Mesenchymal stem cell (in vitro differentiated cells and primary cell): ENCODE measurements around the gene CST8.
A peak's percentile ranks its signal among the peaks of the same experiment; 100 is the strongest.
"Not testable (repeated sequence)": the region's sequence is repeated elsewhere in the genome, so short reads cannot be mapped to it uniquely, and the experiment has no call there.

Source experiments
- DNase-seq: peaks from one replicate; pipeline ENCODE4 v3.0.0-alpha.2; 2013
- H2AFZ ChIP-seq: one replicate; pipeline ENCODE4 v1.6.1; 2013; ENCODE audit warnings: low read depth, mild to moderate bottlenecking, control low read depth, inconsistent platforms, low read length, moderate library complexity
- H2AK5ac ChIP-seq: 2 replicates; pipeline ENCODE4 v1.6.1; 2013; ENCODE audit warnings: low read length, moderate library complexity, mild to moderate bottlenecking, inconsistent platforms; ENCODE audit not compliant: severe bottlenecking
- H2BK120ac ChIP-seq: one replicate; pipeline ENCODE4 v1.6.1; 2013; ENCODE audit warnings: low read depth, mild to moderate bottlenecking, inconsistent platforms, low read length, moderate library complexity
- H2BK12ac ChIP-seq, 2 experiments: one replicate each; pipeline ENCODE4 v1.6.1; 2013; ENCODE audit warnings: inconsistent platforms in 2 of 2, low read length in 2 of 2, mild to moderate bottlenecking in 2 of 2, moderate library complexity in 2 of 2, control low read depth in 1 of 2
- H2BK15ac ChIP-seq: one replicate; pipeline ENCODE4 v1.6.1; 2013; ENCODE audit warnings: mild to moderate bottlenecking, low read depth, inconsistent platforms; ENCODE audit not compliant: poor library complexity, severe bottlenecking
- H2BK5ac ChIP-seq: 2 replicates; pipeline ENCODE4 v1.6.1; 2013; ENCODE audit warnings: low read depth, mild to moderate bottlenecking, low read length, control low read depth, inconsistent platforms; ENCODE audit not compliant: poor library complexity, severe bottlenecking
- H3K14ac ChIP-seq, 2 experiments: one replicate each; pipeline ENCODE4 v1.6.1; 2013; ENCODE audit warnings: inconsistent platforms in 2 of 2, low read length in 2 of 2, control low read depth in 1 of 2, mild to moderate bottlenecking in 1 of 2, moderate library complexity in 1 of 2
- H3K18ac ChIP-seq, 2 experiments: one replicate each; pipeline ENCODE4 v1.6.1; 2013; ENCODE audit warnings: inconsistent platforms in 2 of 2, low read length in 2 of 2, control low read depth in 1 of 2, low read depth in 1 of 2, mild to moderate bottlenecking in 1 of 2
- H3K23ac ChIP-seq, 2 experiments: one replicate each; pipeline ENCODE4 v1.6.1; 2013; ENCODE audit warnings: inconsistent platforms in 2 of 2, low read length in 2 of 2, mild to moderate bottlenecking in 2 of 2, moderate library complexity in 2 of 2, control low read depth in 1 of 2
- H3K27ac ChIP-seq: 2 replicates; pipeline ENCODE4 v1.5.1; 2013; ENCODE audit warnings: mild to moderate bottlenecking, moderate library complexity, low read length, control low read depth, inconsistent platforms; ENCODE audit not compliant: poor library complexity, severe bottlenecking
- H3K27me3 ChIP-seq, 2 experiments: 2 replicates each; pipeline versions ENCODE4 v1.6.1 to v1.7.0; 2013; ENCODE audit warnings: low read length in 2 of 2, mild to moderate bottlenecking in 2 of 2, moderate library complexity in 2 of 2, control low read depth in 1 of 2, inconsistent platforms in 1 of 2; ENCODE audit not compliant: control insufficient read depth in 1 of 2, insufficient read depth in 1 of 2
- H3K36me3 ChIP-seq, 2 experiments: 2 replicates each; pipeline versions ENCODE4 v1.6.1 to v1.7.0; 2013; ENCODE audit warnings: low read length in 2 of 2, control low read depth in 1 of 2, inconsistent platforms in 1 of 2, low read depth in 1 of 2, mild to moderate bottlenecking in 1 of 2; ENCODE audit not compliant: insufficient read depth in 2 of 2, control insufficient read depth in 1 of 2
- H3K4ac ChIP-seq, 2 experiments: one replicate each; pipeline ENCODE4 v1.6.1; 2013; ENCODE audit warnings: inconsistent platforms in 2 of 2, low read length in 2 of 2, mild to moderate bottlenecking in 2 of 2, moderate library complexity in 2 of 2, control low read depth in 1 of 2, low read depth in 1 of 2
- H3K4me1 ChIP-seq: 2 replicates; pipeline ENCODE4 v1.6.1; 2013; ENCODE audit warnings: low read depth, low read length, control low read depth; ENCODE audit not compliant: control insufficient read depth, insufficient read depth
- H3K4me2 ChIP-seq: 2 replicates; pipeline ENCODE4 v1.6.1; 2013; ENCODE audit warnings: low read length, mild to moderate bottlenecking, inconsistent platforms; ENCODE audit not compliant: poor library complexity, severe bottlenecking
- H3K4me3 ChIP-seq, 2 experiments: 2 replicates each; pipeline versions ENCODE4 v1.5.1 to v1.7.0; 2013; ENCODE audit warnings: low read length in 2 of 2, mild to moderate bottlenecking in 2 of 2, control low read depth in 1 of 2, low read depth in 1 of 2; ENCODE audit not compliant: insufficient read depth in 1 of 2
- H3K79me1 ChIP-seq: replicated peaks from 2 replicates; pipeline ENCODE4 v1.6.1; 2013; ENCODE audit warnings: mild to moderate bottlenecking, control low read depth, low read length, inconsistent platforms; ENCODE audit not compliant: poor library complexity, severe bottlenecking
- H3K9ac ChIP-seq: 2 replicates; pipeline ENCODE4 v1.7.0; 2013; ENCODE audit warnings: mild to moderate bottlenecking, low read length, moderate library complexity
- H3K9me3 ChIP-seq: 2 replicates; pipeline ENCODE4 v1.7.0; 2013; ENCODE audit warnings: mild to moderate bottlenecking, low read length; ENCODE audit not compliant: control insufficient read depth
- H4K8ac ChIP-seq: one replicate; pipeline ENCODE4 v1.6.1; 2013; ENCODE audit warnings: inconsistent platforms, mild to moderate bottlenecking, low read length, moderate library complexity
- H4K91ac ChIP-seq: one replicate; pipeline ENCODE4 v1.6.1; 2013; ENCODE audit warnings: mild to moderate bottlenecking, low read length, inconsistent platforms
- WGBS: methylation state at CpG from one replicate; pipeline ENCODE4 v1.1.7; 2013; ENCODE audit warnings: mixed read lengths; 5-methylcytosine and 5-hydroxymethylcytosine counted together

Gene CST8

GRCh38 chr20:23473293-23473692, 17.6 kb upstream of the CST8 start:
- not testable (repeated sequence) for H2BK15ac ChIP-seq, H3K23ac ChIP-seq, H3K18ac ChIP-seq, H3K27me3 ChIP-seq, H3K27ac ChIP-seq, H3K14ac ChIP-seq, DNase-seq, H3K9ac ChIP-seq, H2BK12ac ChIP-seq, H3K4me1 ChIP-seq, H3K9me3 ChIP-seq, H3K4me3 ChIP-seq, H4K8ac ChIP-seq, H3K4ac ChIP-seq, H3K79me1 ChIP-seq, H3K36me3 ChIP-seq, H2BK120ac ChIP-seq, H4K91ac ChIP-seq, H2BK5ac ChIP-seq, H2AK5ac ChIP-seq, H3K4me2 ChIP-seq, H2AFZ ChIP-seq
- no CpG with 5 or more reads among the region's 2 CpGs for WGBS

- Histone ChIP-seq H3K4me3 (no peak overlapping the region), H2BK12ac (no peak overlapping the region), H2AK5ac (no peak overlapping the region), H3K9ac (no peak overlapping the region), H2BK15ac (no peak overlapping the region), H4K91ac (no peak overlapping the region), H2BK5ac (no peak overlapping the region), H3K4me1 (no peaks in the 10 kb centered on the region), H3K14ac (no peak overlapping the region), H3K27me3 (peaks cover 0 to 6% of the 10 kb centered on the region in 2 experiments), H3K27ac (no peak overlapping the region), H2BK120ac (no peak overlapping the region), H3K9me3 (no peaks in the 10 kb centered on the region), H2AFZ (no peak overlapping the region), H4K8ac (no peak overlapping the region), H3K18ac (no peak overlapping the region), H3K23ac (no peak overlapping the region), H3K4ac (no peak overlapping the region), H3K79me1 (no peaks in the 10 kb centered on the region), H3K36me3 (no peaks in the 10 kb centered on the region), H3K4me2 (no peak overlapping the region)
- DNase-seq = no peak
- 88% methylated on average over 5 of the region's 5 CpGs for WGBS
Measured at GRCh38 chr20:23475395-23475794, 15.5 kb upstream of the CST8 start.

- no peaks in the 10 kb centered on the region for H3K36me3 ChIP-seq
- 76% methylated on average over 5 of the region's 6 CpGs for WGBS
Measured at GRCh38 chr20:23476015-23476754, 14.7 kb upstream of the CST8 start.

GRCh38 chr20:23477223-23477622, 13.7 kb upstream of the CST8 start:
- no peak overlapping the region for H3K14ac ChIP-seq
- H2AFZ ChIP-seq = no peak overlapping the region
- no peak overlapping the region for H3K4ac ChIP-seq
- no peak overlapping the region for H2BK5ac ChIP-seq
- no peak for DNase-seq
- WGBS = 63% methylated on average over 3 of the region's 3 CpGs
- H2BK12ac ChIP-seq = no peak overlapping the region
- no peaks in the 10 kb centered on the region for H3K36me3 ChIP-seq
- H3K9ac ChIP-seq = no peak overlapping the region
- no peak overlapping the region for H3K18ac ChIP-seq
- no peaks in the 10 kb centered on the region for H3K79me1 ChIP-seq
- no peak overlapping the region for H2BK120ac ChIP-seq
- H3K23ac ChIP-seq = no peak overlapping the region
- no peaks in the 10 kb centered on the region for H3K9me3 ChIP-seq
- no peaks in the 10 kb centered on the region for H3K4me1 ChIP-seq
- H3K4me2 ChIP-seq = no peak overlapping the region
- no peak overlapping the region for H3K27ac ChIP-seq
- no peak overlapping the region for H2AK5ac ChIP-seq
- H4K8ac ChIP-seq = no peak overlapping the region
- H4K91ac ChIP-seq = no peak overlapping the region
- peaks cover 0 to 13% of the 10 kb centered on the region in 2 experiments for H3K27me3 ChIP-seq
- no peak overlapping the region for H3K4me3 ChIP-seq
- H2BK15ac ChIP-seq = no peak overlapping the region

More at GRCh38 chr20:23476015-23476754, 14.7 kb upstream of the CST8 start:
- H2BK15ac ChIP-seq = no peak overlapping the region
- H3K27me3 ChIP-seq = peaks cover 0 to 6% of the 10 kb centered on the region in 2 experiments
- peak overlapping the region; percentile 37 for H4K91ac ChIP-seq
- no peak for DNase-seq
- no peak overlapping the region for H3K23ac ChIP-seq
- no peaks in the 10 kb centered on the region for H3K79me1 ChIP-seq
- H3K9ac ChIP-seq = no peak overlapping the region
- H3K9me3 ChIP-seq = no peaks in the 10 kb centered on the region
- no peak overlapping the region for H2AFZ ChIP-seq
- H3K4me2 ChIP-seq = no peak overlapping the region
- no peak overlapping the region for H4K8ac ChIP-seq
- no peak overlapping the region for H3K4me3 ChIP-seq
- H3K27ac ChIP-seq = no peak overlapping the region
- H3K4ac ChIP-seq = no peak overlapping the region
- H2BK120ac ChIP-seq = no peak overlapping the region
- H2BK5ac ChIP-seq = no peak overlapping the region
- H3K18ac ChIP-seq = no peak overlapping the region
- peak overlapping the region in 1 of 2 experiments; percentile 23 for H3K14ac ChIP-seq
- H3K4me1 ChIP-seq = no peaks in the 10 kb centered on the region
- H2BK12ac ChIP-seq = no peak overlapping the region
- no peak overlapping the region for H2AK5ac ChIP-seq
